ENCODE data around the gene NRSN2.
"Not testable (repeated sequence)": the region's sequence is repeated elsewhere in the genome, so short reads cannot be mapped to it uniquely, and the experiment has no call there.

Gene NRSN2

DNA sequence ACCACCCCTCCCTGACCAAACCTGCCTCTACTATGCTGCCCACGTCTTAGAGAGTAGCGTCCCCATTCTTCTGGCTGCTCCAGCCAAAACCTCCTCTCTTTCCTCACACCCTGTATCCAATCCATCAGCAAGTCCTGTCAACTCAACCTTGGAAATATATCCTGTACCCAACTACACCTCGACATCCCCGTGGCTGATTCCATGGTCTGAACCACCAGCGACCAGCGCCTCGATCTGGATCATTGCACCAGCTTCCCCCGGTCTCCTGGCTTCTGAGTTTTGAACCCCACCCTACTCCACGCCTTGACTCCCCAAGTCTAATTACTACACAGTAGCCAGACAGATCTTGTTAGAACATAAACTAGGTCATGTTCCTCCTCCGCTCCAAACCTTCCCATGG is 9.8 kb downstream of the NRSN2 start:
- no peak for DNase-seq

DNA sequence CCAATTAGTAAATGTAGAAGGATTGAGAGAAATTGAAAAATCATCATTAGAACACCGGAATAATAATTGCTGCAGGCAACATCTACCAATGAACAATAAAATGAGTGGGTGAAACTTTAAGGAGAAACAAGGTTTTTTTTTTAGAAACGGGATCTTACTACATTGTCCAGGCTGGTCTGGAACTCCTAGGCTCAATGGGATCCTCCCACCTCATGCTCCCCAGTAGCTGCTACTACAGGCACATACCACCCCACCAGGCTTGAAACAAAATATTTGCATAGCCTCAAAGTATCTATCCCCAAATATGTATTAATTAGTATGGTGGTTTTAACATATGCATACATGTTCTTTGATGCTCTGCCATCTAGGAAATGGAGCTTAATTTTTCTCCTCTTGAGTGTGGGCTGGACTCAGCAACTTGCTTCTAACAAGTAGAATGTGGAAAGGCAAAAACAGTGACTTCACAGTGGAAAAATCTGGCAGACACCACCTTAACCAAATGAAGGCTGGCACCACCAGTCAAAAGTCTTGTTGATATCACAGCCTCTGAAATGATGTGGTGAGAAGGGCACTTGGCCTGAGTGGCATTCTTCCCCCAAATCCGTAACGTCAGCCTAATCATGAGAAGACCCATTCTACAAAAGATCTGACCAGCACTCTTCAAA is 12.1 kb downstream of the NRSN2 start:
- DNase-seq: no peak

DNA sequence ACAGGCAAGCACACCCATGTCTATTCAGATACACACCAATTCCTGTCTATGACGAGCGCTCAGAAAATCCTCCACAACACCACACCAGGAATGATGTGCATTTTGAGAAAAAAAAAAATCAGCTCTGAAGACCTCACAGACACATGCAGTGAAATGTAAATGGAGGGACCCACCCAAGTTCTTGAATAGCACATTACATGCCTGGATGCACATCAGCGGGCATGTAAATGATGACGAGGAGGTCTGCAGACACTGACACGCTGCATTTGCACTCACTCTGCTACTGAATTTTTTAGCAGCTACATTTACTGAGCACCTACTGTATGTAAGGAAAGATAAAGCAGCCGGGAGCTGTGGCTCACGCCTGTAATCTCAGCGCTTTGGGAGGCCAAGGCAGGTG is 14.7 kb downstream of the NRSN2 start:
- no peak for DNase-seq

DNA sequence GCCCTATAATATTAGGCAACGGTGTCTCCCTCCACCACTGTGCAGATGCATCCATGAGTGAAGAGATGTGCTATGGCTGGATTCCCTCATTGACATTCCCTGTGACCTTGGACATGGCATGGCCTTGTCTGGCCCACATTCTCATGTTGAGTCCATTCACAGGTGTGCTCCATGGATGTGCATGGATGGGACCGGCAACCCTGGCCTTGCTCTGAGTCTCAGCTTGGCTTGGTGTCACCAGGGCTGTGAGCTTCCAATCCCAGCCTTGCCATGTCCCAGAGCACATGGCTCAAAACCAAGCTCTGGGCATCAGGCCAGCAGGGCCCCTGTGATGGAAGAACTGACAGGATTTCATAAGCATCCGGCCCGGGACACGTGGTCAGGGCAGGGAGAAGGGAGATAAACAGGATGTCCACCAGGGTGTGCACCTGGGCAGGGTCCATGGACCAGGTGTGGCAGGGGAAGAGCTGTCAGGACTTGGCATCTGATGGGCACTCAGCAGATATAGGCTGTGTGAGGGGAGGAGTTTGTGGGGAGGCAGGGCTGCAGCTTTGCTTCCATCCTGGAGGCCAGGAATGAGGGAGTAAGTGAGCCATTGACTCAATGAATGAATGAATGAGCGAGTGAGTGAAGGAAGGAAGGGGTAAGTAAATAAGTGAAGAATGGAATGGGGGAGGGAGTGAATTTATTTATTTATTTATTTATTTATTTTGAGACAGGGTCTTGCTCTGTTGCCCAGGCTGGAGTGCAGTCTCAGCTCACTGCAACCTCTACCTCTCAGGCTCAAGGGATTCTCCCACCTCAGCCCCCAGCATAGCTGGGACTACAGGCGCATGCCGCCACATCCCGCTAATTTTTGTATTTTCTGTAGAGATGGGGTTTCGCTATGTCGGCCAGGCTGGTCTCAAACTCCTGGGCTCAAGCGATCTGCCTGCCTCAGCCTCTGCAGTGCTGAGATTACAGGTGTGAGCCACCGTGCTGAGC is 15.7 kb downstream of the NRSN2 start:
- peak; percentile 92 for DNase-seq

DNA sequence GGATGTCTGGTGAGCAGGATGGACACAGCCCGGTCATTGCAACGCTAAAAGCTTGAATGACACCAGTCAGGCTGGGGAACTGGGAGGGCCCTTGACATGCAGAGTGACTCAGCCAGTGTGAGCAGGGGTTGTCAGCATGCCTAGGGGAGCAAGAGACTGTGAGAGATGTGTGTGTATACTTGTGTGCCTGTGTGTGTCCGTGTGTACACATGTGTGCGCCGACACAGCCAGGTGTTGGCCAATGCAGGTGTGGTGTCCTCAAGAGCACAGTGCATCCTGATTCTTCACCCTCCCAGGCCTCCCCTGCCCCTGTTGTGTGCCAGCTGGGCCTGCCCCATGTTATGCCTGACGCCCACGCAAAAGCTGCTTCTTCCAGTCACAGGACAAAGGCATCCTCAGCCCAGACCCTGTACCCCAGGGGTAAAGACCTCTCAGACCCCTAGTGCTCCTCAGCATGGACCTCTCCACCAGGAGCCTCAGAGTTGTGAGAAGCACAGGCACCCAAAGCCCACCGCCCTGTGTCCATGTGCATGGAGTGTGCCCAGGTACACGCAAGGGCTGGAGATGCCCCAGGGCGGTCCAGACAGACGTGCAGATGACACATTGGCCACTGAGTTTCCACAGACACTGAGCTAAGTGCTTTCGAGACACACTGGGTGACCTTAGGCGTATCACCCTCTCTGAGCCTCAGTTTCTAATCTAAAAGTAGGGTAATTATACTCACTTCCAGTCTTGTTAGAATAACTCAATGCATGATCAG is 16.6 kb downstream of the NRSN2 start:
- DNase-seq: no peak

DNA sequence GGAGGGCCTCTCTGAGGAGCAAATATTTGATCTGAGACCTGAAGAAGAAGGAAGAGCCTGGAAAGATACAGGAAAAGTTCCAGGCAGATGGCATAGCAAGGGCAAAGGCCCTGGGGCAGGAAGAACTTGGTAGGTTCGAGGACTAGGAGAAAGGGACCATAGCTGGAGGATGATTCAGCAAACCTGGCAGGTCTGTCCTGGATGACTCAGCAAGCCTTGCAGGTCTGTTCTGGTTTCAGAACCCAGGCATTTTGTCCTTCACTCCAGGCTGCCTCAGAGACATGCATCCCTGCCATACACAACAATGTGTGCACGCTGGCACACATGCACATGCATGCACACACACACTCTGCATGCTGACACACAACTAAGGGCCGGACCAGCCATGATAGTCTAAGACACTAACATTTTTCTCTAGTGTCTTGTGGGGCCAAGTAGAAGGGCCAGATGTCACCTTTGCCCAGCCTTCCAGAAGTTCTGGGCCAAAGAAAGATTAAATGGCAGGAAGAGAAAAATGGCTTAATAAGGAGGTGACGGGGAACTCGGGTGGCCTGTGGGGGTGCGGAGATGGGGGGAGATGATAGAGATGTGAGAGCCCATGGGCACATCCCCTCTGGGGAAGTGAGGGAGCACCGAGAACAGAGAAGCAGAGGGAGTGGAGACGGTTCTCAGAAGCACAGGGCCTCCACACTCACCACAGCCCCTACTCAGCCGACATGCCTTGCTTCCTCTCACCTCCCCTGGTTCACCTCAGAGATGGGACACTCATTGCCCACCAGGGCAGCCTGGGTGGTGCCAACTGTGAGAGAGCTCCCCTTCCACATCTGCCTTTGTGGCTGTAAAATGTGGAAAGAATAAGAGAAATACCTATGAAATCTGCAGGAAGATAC is 18.2 kb downstream of the NRSN2 start:
- peak; percentile 51 for DNase-seq

DNA sequence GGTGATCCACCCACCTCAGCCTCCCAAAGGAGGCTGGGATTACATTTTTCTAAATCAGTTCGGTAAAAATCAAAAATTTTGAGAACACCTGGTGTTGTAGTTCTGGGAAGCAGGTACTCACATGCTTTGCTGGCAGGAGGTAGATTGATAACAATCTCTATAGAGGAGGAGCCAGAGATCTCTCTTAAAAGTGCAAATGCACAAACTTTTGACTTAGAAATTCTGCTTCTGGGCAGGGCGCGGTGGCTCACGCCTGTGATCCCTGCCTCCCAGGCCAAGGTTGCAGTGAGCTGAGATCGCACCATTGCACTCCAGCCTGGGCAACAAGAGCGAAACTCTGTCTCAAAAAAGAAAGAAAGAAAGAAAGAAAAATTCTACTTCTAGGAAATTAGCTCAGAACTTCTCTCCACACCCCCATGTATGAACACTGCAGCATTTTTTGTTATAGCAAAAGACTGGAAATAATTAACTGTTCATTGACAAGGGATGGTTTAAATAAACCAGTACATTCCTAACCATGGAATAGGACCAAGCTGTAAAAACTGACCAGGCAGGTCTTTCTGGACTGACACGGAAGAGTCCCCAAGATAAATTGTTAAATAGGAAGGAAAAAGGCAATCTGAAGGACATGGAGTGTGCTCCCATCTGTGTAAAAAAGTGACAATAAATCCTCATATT is 19.3 kb downstream of the NRSN2 start:
- no peak for DNase-seq

DNA sequence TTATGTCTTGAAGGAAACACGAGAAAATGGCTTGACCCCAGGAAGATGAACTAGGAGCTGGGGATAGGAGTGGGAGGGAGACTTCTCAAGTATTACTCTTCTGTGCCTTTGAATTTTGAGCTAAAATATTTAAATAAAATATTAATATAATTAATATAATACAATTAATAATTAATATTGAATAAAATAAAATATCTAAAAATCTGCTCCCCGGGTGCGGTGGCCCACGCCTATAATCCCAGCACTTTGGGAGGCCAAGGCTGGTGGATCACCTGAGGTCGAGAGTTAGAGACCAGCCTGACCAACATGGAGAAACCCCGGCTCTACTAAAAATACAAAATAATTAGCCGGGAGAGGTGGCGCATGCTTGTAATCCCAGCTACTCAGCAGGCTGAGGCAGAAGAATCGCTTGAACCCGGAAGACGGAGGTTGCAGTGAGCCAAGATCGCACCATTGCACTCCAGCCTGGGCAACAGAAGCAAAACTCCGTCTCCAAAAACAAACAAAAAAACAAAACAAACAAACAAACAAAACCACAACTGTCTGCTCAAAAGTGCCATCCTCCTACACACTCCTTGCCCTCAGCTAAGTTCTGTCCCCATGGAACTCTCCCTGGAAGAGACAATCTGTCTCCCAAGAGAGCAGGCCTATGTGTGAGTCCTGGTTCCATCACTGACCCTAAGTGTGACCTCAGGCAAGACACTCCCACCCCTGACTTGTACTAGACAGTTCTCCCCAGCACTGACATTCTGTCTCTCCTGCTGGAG is 20.0 kb downstream of the NRSN2 start:
- DNase-seq: no peak

DNA sequence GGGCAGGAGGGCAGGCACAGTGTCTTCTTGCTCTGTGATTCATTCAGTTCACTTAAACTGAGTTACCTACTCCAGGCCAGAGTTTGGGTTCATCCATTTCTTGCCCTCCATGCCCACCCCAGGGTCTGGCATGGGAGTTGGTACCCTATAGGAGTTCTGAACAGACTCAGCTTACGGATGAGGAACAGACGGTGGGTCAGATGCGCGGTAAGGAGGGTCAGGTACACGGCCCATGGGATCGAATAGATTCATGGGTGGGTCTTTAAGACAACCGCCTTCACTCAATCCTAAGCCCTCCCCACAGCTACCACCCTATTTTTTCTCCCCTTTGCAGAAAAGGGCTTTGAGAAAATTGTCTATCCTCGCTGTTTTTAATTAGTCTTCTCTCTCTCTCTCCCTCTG is 20.6 kb downstream of the NRSN2 start:
- no peak for DNase-seq

DNA sequence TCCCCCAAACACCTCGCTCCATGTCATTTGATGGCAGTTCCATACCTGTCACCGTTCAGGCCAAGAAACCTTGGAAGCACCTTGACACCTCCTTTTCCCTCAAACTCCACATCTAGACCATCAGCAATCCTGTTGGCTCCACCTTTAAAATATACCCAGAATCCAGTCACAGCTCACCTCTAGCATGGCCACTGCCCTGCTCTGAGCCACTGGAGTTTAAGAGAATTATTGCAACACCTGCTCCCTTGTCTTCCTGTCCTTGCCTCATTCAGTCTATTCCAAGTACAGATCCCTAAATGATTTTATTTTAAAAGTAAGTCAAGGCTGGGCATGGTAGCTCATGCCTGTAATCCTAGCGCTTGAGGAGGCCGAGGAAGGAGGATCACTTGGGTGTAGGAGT is 22.0 kb downstream of the NRSN2 start:
- DNase-seq: no peak

DNA sequence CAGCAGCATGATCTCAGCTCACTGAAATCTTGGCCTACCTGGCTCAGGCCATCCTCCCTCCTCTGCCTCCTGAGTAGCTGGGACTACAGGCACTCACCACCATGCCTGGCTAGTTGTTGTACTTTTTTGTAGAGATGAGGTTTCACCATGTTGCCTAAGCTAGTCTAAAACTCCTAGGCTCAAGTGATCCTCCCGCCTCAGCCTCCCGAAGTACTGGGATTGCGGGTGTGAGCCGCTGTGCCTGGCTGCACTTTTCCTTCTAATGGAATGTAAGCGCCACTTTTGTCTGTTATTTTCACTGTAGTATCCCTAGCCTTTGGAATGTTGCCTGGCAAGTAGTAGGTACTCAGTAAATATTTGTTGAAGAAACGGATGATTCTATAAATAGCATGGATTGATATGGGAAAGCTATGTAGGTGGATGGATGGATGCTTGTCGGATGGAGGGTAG is 23.3 kb downstream of the NRSN2 start:
- DNase-seq: peak; percentile 46

DNA sequence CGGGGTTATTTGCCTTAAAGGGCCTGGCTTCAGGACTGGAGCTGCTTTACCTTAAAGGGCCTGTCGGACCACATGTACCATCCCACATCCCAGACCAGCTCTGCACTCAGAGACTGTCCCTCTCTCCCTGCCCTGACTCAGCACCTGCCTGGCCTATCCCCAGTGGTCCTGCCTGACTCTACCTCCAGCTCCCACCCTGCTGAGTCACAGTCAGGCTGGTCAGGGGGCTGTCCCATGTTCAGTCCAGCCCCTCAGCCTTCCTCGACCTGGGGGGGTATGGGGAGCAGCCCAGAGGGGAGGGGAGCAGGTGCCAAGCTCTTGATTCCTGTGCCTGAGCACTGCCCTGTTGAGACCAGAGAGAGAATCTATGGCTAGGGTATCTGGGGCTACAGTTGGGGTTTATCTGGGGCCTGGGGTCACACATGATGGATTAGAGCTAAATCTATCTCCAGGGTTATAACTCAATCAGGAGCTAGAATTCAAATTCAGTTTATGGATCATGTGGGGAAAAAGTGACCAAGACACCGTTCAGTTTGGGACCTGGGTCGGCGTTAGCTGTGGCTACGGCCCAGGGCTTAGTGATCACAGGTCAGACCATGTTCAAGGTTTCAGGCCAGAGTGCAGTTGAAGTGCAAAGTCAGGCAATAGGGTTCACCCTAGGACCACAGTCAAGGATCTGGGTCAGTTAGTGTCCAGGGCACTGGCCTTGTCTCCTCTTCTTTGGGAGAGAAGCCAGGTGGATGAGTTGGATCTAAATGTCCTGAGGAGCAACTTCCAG is 24.3 kb downstream of the NRSN2 start:
- no peak for DNase-seq

DNA sequence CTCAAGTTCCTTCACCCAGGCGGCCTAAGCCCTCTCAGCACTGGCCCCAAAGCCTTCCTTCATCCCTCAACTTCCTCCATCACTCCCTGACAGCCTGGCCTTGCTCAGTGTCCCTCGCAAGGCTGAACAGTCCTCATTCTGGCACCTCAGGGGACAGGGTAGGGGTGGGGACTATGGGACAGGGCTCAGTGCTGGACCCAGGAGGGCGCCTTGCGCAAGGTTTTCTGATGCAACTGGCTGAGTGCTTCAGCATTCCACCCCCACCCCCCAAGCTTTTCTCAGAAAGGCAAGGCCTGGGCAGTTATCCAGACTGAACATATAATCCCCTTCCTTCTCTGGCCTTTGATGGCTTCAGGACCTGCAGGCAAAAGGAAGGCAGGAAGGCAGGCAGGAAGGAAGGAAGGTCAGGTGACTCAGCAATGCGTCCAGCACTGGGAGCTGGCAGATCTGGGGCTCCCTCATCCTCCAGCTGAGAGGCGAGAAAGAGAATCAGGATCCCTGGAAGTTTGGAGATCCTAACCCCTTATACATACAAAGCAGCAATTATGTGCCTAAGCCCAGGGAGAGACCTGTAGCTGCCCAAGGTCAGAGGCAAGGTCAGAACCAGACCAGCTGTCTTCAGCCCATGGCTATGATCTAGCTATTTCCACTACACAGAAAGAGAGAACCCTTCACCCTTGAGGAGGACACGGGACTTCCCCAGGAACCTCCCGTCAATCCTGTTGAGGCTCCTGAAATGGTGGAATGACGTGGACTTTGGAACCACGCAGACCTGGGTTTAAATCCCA is 25.0 kb downstream of the NRSN2 start:
- peak; percentile 96 for DNase-seq

DNA sequence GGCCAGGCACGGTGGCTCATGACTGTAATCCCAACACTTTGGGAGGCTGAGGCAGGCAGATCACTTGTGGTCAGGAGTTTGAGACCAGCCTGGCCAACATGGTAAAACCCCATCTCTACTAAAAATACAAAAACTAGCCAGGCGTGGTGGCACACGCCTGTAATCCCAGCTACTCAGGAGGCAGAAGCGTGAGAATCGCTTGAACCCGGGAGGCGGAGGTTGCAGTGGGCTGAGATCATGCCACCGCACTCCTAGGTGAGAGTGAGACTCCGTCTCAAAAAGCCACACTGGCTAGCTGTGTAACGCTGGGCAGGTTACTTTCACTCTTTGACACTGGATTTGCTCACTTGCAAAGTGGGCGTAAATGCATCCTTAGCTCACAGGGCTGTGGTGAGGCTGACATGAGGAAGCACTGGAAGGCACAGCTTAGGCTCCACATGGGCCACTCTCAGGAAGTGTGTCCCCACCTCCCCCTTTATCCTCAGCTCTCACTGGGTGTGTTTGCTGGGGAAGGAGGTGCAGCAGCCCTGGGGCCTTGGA is 25.7 kb downstream of the NRSN2 start:
- DNase-seq: not testable (repeated sequence)

DNA sequence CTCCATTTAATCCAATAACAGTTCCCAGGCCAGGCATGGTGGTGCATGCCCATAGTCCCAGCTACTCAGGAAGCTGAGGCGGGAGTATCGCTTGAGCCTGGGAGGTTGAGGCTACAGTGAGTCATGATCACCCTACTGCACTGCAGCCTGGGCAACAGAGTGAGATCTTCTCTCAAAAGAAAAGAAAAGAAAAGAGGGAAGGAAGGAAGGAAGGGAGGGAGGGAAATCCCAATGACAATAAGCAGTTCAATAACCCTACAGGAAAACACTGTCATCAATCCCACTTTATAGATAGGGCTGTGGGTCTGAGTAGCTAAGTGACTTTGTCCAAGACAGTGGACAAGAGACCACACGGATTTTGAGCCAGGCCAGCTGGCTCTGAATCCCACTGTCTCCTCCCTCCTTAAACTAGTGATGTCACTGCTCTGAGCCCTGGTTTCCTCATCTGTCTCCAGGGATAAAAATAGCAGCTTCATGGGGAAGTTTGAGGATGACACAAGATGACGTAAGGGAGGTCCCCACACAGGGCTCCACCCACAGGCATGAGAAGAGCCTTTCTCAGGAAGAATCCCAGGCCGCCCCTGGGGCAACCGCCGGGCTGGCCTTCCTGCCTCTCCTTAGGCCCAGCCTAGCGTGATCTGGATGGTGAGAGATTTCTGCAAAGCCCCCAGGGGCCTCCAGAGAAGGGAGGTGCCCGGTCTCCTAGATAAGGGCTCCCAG is 26.4 kb downstream of the NRSN2 start:
- DNase-seq: peak; percentile 83

DNA sequence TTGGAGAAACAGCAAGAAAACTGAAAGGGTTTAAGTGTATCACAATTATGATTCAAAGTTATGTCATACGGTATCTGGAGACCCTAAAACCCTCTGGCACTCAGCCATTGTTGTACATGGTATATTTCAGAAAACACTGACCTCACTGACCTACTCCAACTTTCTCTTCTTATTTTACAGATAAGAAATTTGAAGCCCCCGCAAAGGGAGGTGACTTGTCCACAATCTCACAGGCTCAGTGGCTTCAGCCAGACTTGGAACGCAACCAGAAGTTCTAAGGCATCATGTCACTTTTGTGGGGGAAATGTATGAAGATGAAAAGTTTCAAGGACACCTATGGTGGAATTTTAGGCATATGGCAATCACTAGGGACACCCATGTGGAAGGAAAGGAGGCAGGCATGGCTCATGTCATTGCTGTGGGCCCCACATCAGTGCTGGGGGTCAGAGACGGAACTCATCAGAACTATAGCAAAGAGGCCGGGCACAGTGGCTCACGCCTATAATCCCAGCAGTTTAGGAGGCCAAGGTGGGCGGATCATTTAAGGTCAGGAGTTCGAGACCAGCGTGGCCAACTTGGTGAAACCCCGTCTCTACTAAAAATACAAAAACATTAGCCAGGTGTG is 28.5 kb downstream of the NRSN2 start:
- DNase-seq: no peak

DNA sequence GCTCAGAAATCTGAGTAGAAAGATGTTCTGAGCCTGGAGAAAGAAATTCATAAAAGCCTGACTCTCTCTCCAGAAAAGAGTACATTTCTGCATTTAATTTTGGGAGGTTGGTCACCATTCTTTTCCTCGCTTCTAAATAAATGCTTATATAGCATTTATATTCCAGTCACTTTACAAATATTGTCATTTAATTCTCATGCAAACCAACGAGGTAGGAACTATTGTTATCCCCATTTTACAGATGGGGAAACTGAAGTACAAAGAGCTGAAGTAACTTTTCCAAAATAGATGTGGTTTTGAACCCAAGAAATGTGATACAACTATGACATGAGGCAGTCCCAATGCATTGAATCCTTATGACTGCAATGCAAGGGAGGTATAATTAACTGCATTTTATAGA is 29.2 kb downstream of the NRSN2 start:
- DNase-seq: no peak

DNA sequence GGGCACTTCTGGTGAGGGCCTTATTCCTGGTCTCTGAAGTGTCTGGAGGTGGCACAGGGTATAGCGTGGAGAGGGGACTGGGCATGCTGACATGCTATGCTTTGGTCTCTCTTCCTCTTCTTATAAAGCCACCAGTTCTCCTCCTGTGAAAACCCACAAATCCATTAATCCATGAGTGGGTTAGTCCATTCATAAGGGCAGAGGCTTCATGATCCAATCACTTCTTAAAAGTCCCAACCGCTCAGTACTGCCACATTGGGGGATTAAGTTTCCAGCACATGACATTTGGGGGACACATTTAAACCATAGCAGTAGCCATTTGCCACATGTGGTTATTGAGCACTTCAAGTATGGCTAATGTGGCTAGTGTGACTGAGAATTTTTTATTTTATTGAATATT is 29.8 kb downstream of the NRSN2 start:
- DNase-seq: no peak

All from fibroblast of upper back skin (primary cell).